ENCODE results near the gene TCP11L2. TPM values are rescaled to one million over a fixed set of nuclear protein-coding genes. Genes with fewer than 3 reads are reported as not detected.

TCP11L2 gene
- total RNA-seq, 1 experiment from 2014 or later: 6.1 TPM

GRCh38 chr12:106301241-106301610 lies 1.3 kb upstream of the TCP11L2 start:
- no peaks in the 10 kb centered on the region for H3K27me3 Mint-ChIP-seq (ENCODE audit: low read depth)
- no peak overlapping the region for H3K9ac ChIP-seq (ENCODE audit: extremely low read depth, insufficient read length, low read length)
- H4K91ac ChIP-seq (ENCODE audit: insufficient read length, low read depth, low read length): no peak overlapping the region
- no peaks in the 10 kb centered on the region for H3K9me3 Mint-ChIP-seq
- no peak overlapping the region for H2AFZ ChIP-seq (ENCODE audit: low read length)
- no peak overlapping the region for H3K23ac ChIP-seq (ENCODE audit: insufficient read length, low read depth, low read length)
- no peak overlapping the region for H2BK15ac ChIP-seq (ENCODE audit: low read depth, low read length)
- H4K8ac ChIP-seq (replicated peaks; ENCODE audit: insufficient read length, low read depth, low read length): no peak overlapping the region
- H3K27ac ChIP-seq (ENCODE audit: insufficient read length, low read depth, low read length): no peak overlapping the region
- no peak overlapping the region for H3K14ac ChIP-seq (ENCODE audit: insufficient read depth, low read length)
- peak overlapping the region; percentile 81 to 86 for H3K4me3 Mint-ChIP-seq
- no CpG with 5 or more reads among the region's 1 CpG for WGBS (ENCODE audit: extremely low coverage, insufficient read length, low lambda C conversion rate)
- TF ChIP-seq CTCF (conservative IDR thresholded peaks at IDR 0.05): no peak
- no peaks in the 10 kb centered on the region for H3K9me3 ChIP-seq (ENCODE audit: control insufficient read depth, low read depth, low read length)
- no peaks in the 10 kb centered on the region for H3K79me2 ChIP-seq (ENCODE audit: insufficient read depth, low read length)
- H4K20me1 ChIP-seq (ENCODE audit: control insufficient read depth, insufficient read depth, insufficient read length): no peaks in the 10 kb centered on the region
- H4K5ac ChIP-seq (ENCODE audit: insufficient read length, low read depth, low read length): no peak overlapping the region
- H3K4me1 ChIP-seq (ENCODE audit: insufficient read depth, low read length): peaks cover 2% of the 10 kb centered on the region
- no peak overlapping the region for H3K18ac ChIP-seq (ENCODE audit: insufficient read length, low read depth, low read length)
- H2BK5ac ChIP-seq (ENCODE audit: insufficient read length, low read length): no peak overlapping the region
- H3K27me3 ChIP-seq (ENCODE audit: insufficient read depth, low read length): no peaks in the 10 kb centered on the region
- no peaks in the 10 kb centered on the region for H3K79me1 ChIP-seq (ENCODE audit: insufficient read depth, low read depth, low read length, poor library complexity, severe bottlenecking)
- H3K4me1 Mint-ChIP-seq: peaks cover 28 to 32% of the 10 kb centered on the region in 2 experiments
- H3K56ac ChIP-seq (ENCODE audit: insufficient read length, low read depth, low read length): no peak overlapping the region
- no peak overlapping the region for H2BK20ac ChIP-seq (ENCODE audit: low read depth, low read length, poor library complexity, severe bottlenecking)
- H2AK5ac ChIP-seq (ENCODE audit: insufficient read length, low read length): no peak overlapping the region
- H3K36me3 Mint-ChIP-seq (ENCODE audit: insufficient read depth in 1 of 3, low read depth in 3 of 3): no peaks in the 10 kb centered on the region
- no peak overlapping the region for H2BK120ac ChIP-seq (ENCODE audit: low read depth, low read length, poor library complexity, severe bottlenecking)
- H3K23me2 ChIP-seq (ENCODE audit: insufficient read length, low read depth, low read length, poor library complexity, severe bottlenecking): peaks cover 10% of the 10 kb centered on the region
- DNase-seq: no peak
- H3K4me2 ChIP-seq (ENCODE audit: insufficient read depth, insufficient read length, low read length): no peak overlapping the region
- H3T11ph ChIP-seq (ENCODE audit: low read length): no peak overlapping the region
- no peak overlapping the region for H3K4ac ChIP-seq (ENCODE audit: low read depth, low read length)
- H3K27ac Mint-ChIP-seq: peak overlapping the region in 2 of 3 experiments; percentile 91 to 96; a peak in 3 of 7 replicates
- H2BK12ac ChIP-seq (ENCODE audit: insufficient read length, low read depth, low read length): no peak overlapping the region
